ENCODE data around the gene HDAC10. TPM values are rescaled to one million over a fixed set of nuclear protein-coding genes. Genes with fewer than 3 reads are reported as not detected.

Gene HDAC10
- total RNA-seq, 4 donors from 2014 or later: 1.2 to 40.5 (median 20.6) TPM

DNA sequence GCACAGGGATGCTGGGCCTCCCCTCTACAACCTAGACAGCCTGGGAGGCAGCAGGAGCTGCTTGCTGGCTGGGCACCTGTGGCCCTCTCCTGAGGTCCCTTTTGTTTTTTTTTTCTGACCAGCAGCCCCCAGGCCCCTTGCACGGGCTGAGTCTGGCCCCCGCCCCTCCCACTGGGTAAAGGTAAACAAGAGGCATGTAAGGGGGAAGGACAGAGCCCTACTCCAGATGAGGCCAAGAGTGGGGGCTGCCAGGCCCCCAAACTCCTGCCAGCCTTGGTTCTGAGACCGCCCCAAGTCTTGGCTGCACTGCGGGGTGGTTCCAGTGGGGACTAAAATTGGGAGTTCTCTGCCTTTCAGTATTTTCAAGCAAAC, 47.2 kb upstream of the HDAC10 start:
- Histone ChIP-seq H3K27me3 (no peaks in the 10 kb centered on the region), H3K4me3 (no peak overlapping the region), H3K9me3 (no peaks in the 10 kb centered on the region), H3K36me3 (no peaks in the 10 kb centered on the region), H3K4me1 (peaks cover 25 to 67% of the 10 kb centered on the region in 2 donors), H3K27ac (peak overlapping the region in 1 of 2 donors; percentile 37)
- TF ChIP-seq, protein P1, sequence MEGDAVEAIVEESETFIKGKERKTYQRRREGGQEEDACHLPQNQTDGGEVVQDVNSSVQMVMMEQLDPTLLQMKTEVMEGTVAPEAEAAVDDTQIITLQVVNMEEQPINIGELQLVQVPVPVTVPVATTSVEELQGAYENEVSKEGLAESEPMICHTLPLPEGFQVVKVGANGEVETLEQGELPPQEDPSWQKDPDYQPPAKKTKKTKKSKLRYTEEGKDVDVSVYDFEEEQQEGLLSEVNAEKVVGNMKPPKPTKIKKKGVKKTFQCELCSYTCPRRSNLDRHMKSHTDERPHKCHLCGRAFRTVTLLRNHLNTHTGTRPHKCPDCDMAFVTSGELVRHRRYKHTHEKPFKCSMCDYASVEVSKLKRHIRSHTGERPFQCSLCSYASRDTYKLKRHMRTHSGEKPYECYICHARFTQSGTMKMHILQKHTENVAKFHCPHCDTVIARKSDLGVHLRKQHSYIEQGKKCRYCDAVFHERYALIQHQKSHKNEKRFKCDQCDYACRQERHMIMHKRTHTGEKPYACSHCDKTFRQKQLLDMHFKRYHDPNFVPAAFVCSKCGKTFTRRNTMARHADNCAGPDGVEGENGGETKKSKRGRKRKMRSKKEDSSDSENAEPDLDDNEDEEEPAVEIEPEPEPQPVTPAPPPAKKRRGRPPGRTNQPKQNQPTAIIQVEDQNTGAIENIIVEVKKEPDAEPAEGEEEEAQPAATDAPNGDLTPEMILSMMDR (IDR thresholded peaks at IDR 0.05): no peak
- TF ChIP-seq POLR2A (IDR thresholded peaks at IDR 0.05): no peak
- no peak for DNase-seq
- intact Hi-C loops (cut with DNase I; ENCODE audit: low total_unique reads): no loop called here

DNA sequence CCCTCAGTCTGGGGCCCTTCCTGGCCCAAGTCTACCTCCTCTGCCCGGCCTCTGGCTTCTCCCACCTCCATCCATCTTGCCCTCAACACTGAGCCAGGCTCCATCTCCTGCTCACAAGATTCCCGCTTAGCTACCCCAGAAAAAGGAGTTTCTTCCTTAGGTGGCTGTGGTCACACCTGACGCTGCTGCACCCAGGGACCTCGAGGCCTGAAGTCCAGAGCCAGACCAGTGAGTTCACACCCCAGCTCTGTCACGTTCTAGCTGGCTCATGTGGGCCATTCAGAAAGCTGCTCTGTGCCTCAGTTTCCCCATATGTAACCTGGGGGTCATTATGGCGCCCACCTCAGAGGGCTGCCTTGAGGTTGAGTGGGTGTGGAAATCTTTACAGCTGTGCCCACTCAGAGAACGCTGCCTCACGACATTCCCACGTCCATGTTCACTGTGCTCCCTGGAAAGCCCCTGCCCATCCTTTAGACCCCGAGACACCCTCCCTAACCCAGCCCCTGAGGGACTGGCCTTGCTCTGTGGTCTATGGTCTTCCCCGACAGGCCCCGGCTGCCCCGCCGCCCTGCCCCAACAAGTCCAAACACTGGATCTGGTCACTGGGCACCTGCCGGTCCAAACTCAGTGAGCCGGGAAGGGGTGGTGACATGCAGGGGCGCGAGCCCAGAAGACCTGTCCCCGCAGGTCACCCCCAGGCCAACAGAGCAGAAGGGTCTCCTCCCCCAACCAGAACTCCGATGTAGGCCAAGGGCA, 46.6 kb upstream of the HDAC10 start:
- Histone ChIP-seq H3K4me1 (peaks cover 19 to 67% of the 10 kb centered on the region in 2 donors), H3K27me3 (no peaks in the 10 kb centered on the region), H3K4me3 (no peak overlapping the region), H3K9me3 (no peaks in the 10 kb centered on the region), H3K27ac (peak overlapping the region in 1 of 2 donors; percentile 37), H3K36me3 (no peaks in the 10 kb centered on the region)
- no peak for DNase-seq
- intact Hi-C loops (cut with DNase I; ENCODE audit: low total_unique reads): no loop called here
- no peak for TF ChIP-seq POLR2A (IDR thresholded peaks at IDR 0.05)
- TF ChIP-seq, protein P1 (IDR thresholded peaks at IDR 0.05): no peak

DNA sequence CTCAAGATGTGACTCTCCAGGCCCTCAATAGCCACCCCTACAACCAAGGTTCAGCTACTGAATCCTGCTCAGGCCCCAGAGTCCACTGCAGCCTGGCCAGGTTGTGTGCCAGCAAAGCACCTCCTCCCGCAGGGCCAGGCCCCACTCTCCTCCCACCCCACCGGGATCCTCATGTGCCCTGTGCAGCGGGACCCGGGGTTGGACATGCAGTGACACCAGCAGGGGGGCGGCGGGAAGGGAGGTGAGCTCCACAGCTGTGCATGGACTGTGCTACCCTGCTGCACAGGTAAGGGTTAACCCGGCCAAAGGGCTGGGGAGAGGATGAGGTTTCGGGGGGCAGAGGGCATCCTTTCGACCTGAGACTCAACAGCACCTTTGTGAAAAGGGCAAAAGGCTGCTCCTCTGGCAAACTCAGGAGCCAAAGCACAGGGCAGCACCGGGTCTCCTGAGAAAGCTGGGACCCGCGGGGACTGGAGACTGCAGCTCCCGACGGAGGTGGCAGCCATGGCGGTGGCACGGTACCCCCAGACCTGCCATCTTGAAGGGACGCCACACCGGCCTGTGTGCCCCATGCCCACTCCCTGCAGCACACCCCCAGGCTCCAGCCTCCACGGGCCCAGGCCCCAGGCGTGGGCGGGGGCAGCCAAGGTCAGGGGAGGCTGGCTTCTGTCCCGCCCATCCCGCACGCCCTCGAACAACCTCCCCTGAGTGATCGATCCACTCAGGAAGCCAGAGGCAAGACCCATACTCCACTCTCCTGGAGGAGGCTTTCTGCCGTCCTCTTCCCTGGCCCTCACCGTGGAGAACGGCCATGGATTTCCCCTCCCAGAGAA, 45.8 kb upstream of the HDAC10 start:
- Histone ChIP-seq H3K4me3 (no peak overlapping the region), H3K4me1 (peaks cover 19 to 67% of the 10 kb centered on the region in 2 donors), H3K36me3 (no peaks in the 10 kb centered on the region), H3K27me3 (no peaks in the 10 kb centered on the region), H3K27ac (peak overlapping the region; percentile 6 to 37), H3K9me3 (no peaks in the 10 kb centered on the region)
- no peak for TF ChIP-seq POLR2A (IDR thresholded peaks at IDR 0.05)
- TF ChIP-seq, protein P1 (IDR thresholded peaks at IDR 0.05): no peak
- DNase-seq: no peak
- intact Hi-C loops (cut with DNase I; ENCODE audit: low total_unique reads): no loop called here

DNA sequence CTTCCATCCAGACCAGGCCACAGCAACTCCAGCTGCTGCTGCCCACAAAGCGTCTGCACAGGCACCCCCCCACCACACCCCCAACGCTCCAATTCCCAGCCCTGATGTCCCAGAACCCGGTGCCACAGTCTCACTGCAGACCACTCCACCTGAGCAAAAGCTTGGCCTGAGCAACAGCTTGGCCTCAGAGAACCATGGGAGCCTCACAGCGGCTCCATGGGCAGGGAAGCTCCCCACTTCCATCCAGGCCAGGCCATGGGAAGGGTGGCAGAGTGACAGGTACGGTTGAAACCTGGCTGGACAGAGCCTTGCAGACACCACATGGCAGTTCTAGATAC, 43.2 kb upstream of the HDAC10 start:
- intact Hi-C loops (cut with DNase I; ENCODE audit: low total_unique reads): no loop called here
- Histone ChIP-seq H3K9me3 (no peaks in the 10 kb centered on the region), H3K36me3 (no peaks in the 10 kb centered on the region), H3K27me3 (no peaks in the 10 kb centered on the region), H3K4me3 (no peak overlapping the region), H3K4me1 (peaks cover 12 to 51% of the 10 kb centered on the region in 2 donors), H3K27ac (peak overlapping the region; percentile 78 to 79)
- no peak for DNase-seq
- TF ChIP-seq, protein P1 (IDR thresholded peaks at IDR 0.05): no peak
- no peak for TF ChIP-seq POLR2A (IDR thresholded peaks at IDR 0.05)
